Measurements from ENCODE around the gene SUSD3.

GRCh38 chr9:93030642-93031628 is 27.6 kb upstream of the SUSD3 start:
- no peak for TF ChIP-seq CTCF (IDR thresholded peaks at IDR 0.05)
- no peak for TF ChIP-seq POLR2AphosphoS5 (IDR thresholded peaks at IDR 0.05)
